Neural crest cell (in vitro differentiated cells): Measurements from ENCODE around the gene PHYHD1. TPM values are rescaled to one million over a fixed set of nuclear protein-coding genes. Genes with fewer than 3 reads are reported as not detected.

Experiments
- DNase-seq: peaks from one replicate; pipeline ENCODE4 v3.0.0; 2021; ENCODE audit warnings: low read depth, mixed read lengths, low spot score
- H3K27ac Mint-ChIP-seq: one replicate; pipeline ENCODE4 v1.8.0; 2021; ENCODE audit warnings: mild to moderate bottlenecking, mixed read lengths; ENCODE audit not compliant: unreplicated experiment
- H3K27me3 Mint-ChIP-seq: 2 replicates; pipeline ENCODE4 v1.8.0; 2021; ENCODE audit warnings: low read depth, mild to moderate bottlenecking, mixed read lengths
- H3K36me3 Mint-ChIP-seq: 2 replicates; pipeline ENCODE4 v1.8.0; 2021; ENCODE audit warnings: low read depth, mild to moderate bottlenecking, mixed read lengths
- H3K4me1 Mint-ChIP-seq: 2 replicates; pipeline ENCODE4 v1.8.0; 2021; ENCODE audit warnings: mixed read lengths
- H3K4me3 Mint-ChIP-seq: one replicate; pipeline ENCODE4 v1.8.0; 2021; ENCODE audit warnings: mild to moderate bottlenecking, mixed read lengths
- H3K9me3 Mint-ChIP-seq: 2 replicates; pipeline ENCODE4 v1.8.0; 2021; ENCODE audit warnings: mixed read lengths
- total RNA-seq: library from RNA; stranded (reverse); gene quantifications from 2 replicates; pipeline ENCODE4 v1.2.1, GENCODE V29; 2021
- TF ChIP-seq, protein P1 (sequence below): fragments of 200-600 bp; sonication (generic); conservative IDR thresholded peaks from 2 replicates; pipeline ENCODE4 v1.5.0; 2021; ENCODE audit warnings: antibody characterized with exemption, mild to moderate bottlenecking

PHYHD1 gene
- total RNA-seq, 1 donor from 2014 or later = 5.0 TPM

DNA sequence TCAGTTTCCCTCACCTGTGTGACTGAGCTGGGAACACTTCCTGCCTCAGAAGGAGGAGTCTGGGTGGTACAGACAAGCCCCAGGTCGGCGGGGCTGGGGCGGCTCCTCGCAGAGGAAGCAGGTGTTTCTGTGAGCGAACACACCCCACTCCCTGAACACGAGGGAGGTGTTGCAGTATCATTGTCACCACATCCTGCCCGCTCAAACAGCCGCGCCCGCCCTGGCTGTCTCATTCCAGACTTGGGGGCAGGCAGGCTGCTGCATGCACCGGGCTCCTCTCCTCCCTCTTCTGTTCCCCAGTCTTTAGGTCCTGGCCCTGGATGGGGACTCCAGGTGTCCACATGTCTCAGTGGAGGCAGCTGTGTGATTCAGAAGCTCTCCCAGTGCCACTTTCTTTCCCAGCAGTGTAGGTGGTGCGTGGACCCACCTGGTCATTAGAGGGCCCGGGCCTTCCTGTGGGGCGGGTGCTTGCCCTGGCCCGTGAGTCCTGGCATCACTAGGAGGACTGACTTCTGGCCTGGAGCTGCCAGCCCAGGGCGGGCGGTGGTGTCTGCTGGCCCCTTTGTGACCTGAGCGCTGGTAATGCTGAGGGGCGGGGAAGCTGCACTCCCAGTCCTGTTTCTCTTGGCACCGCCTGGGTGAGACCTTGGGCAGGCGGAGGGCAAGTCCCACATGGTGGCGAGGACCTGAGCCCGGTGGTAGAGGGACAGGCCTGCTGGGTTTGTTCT is 18.3 kb upstream of the PHYHD1 start:
- peaks cover 3% of the 10 kb centered on the region for H3K36me3 Mint-ChIP-seq
- no peaks in the 10 kb centered on the region for H3K9me3 Mint-ChIP-seq
- TF ChIP-seq, protein P1, sequence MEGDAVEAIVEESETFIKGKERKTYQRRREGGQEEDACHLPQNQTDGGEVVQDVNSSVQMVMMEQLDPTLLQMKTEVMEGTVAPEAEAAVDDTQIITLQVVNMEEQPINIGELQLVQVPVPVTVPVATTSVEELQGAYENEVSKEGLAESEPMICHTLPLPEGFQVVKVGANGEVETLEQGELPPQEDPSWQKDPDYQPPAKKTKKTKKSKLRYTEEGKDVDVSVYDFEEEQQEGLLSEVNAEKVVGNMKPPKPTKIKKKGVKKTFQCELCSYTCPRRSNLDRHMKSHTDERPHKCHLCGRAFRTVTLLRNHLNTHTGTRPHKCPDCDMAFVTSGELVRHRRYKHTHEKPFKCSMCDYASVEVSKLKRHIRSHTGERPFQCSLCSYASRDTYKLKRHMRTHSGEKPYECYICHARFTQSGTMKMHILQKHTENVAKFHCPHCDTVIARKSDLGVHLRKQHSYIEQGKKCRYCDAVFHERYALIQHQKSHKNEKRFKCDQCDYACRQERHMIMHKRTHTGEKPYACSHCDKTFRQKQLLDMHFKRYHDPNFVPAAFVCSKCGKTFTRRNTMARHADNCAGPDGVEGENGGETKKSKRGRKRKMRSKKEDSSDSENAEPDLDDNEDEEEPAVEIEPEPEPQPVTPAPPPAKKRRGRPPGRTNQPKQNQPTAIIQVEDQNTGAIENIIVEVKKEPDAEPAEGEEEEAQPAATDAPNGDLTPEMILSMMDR = no peak
- no peak overlapping the region for H3K4me3 Mint-ChIP-seq
- no peak for DNase-seq
- H3K27me3 Mint-ChIP-seq = no peaks in the 10 kb centered on the region
- H3K27ac Mint-ChIP-seq = no peak overlapping the region
- H3K4me1 Mint-ChIP-seq = no peaks in the 10 kb centered on the region

DNA sequence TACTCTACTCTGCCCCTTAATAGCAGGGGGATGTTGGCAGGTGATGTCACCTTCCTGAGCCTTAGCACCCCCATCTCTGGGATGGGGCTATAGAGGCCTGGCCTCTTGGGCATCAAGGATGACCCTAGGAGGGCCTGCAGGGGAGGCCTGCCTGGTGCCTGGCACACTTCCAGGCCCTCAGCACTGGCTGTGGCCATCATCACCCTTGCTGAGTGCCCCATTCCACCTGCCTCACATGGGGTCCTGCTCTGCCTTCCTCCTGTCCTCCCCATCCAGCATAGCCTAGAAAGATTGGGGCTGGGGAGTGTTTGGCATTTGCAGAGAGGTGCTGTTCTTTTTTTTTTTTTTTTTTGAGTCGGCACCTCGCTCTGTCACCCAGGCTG is 17.7 kb upstream of the PHYHD1 start:
- no peak for DNase-seq
- Mint-ChIP-seq H3K9me3 (no peaks in the 10 kb centered on the region), H3K36me3 (peaks cover 8% of the 10 kb centered on the region), H3K27ac (no peak overlapping the region), H3K4me3 (no peak overlapping the region), H3K4me1 (no peaks in the 10 kb centered on the region), H3K27me3 (no peaks in the 10 kb centered on the region)
- TF ChIP-seq, protein P1 = no peak

DNA sequence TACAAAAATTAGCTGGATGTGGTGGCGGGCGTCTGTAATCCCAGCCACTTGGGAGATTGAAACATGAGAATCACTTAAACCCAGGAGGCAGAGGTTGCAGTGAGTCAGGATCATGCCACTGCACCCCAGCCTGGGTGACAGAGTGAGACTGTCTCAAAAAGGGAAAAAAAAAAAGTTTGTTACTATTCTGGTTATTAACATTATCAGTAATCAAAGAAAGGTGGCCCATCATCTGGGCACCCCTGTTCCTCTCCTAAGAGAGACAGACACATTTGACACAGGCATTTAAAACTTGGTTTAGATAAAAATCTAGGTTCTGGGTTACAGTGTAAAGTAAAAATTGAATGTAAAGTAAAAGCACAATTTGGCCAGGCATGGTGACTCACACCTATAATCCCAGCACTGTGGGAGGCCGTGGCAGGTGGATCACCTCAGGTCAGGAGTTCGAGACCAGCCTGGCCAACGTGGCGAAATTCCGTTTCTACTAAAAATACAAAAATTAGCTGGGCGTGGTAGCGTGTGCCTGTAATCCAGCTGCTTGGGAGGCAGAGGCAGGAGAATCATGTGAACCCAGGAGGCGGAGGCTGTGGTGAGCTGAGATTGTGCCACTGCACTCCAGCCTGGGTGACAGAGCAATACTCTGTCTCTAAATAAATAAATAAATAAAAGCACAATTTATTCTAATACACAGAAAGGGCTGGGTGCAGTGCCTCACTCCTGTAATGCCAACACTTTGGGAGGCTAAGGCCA is 16.7 kb upstream of the PHYHD1 start:
- Mint-ChIP-seq H3K27me3 (no peaks in the 10 kb centered on the region), H3K27ac (no peak overlapping the region), H3K9me3 (no peaks in the 10 kb centered on the region), H3K36me3 (peaks cover 15% of the 10 kb centered on the region), H3K4me3 (no peak overlapping the region), H3K4me1 (no peaks in the 10 kb centered on the region)
- TF ChIP-seq, protein P1 = no peak
- no peak for DNase-seq

DNA sequence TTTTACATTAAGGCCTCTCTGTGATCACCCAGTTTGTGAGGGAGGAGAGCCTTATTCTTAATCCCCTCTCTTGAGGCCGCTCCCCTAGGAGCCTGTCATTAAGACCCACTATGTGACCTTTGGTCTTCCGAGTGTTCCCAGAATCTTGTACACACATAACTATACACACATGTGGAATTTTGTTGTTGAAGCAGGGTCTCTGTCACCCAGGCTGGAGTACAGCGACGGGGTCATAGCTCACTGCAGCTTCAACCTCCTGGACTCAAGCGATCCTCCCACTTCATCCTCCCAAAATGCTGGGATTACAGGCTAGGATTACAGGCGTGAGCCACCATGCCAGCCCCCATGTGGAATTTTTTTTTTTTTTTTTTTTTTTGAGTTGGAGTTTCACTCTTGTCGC is 14.8 kb upstream of the PHYHD1 start:
- TF ChIP-seq, protein P1 = no peak
- H3K27ac Mint-ChIP-seq = no peak overlapping the region
- H3K9me3 Mint-ChIP-seq = no peaks in the 10 kb centered on the region
- H3K4me1 Mint-ChIP-seq = no peaks in the 10 kb centered on the region
- no peak for DNase-seq
- peaks cover 19% of the 10 kb centered on the region for H3K36me3 Mint-ChIP-seq
- no peak overlapping the region for H3K4me3 Mint-ChIP-seq
- no peaks in the 10 kb centered on the region for H3K27me3 Mint-ChIP-seq

DNA sequence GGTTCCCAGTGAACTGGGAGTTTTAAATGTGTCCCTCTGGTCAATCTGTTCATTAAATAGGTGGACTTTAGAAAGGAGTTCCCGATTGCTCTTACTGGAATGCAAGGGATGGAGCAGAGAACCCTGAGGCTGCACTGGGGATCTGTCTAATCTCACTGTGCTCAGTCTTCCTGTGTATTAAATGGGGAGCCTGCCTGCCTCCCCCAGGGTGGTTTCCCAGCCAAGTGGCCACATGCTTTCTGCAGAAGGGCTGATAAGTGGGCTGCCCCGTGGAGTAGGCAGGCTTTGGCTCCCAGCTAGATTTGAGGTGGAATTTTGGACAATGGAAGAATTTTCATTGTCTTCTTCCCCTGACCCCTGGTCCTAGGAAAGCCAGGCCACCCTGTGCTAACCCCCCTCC is 14.0 kb upstream of the PHYHD1 start:
- TF ChIP-seq, protein P1 = no peak
- Mint-ChIP-seq H3K27me3 (no peaks in the 10 kb centered on the region), H3K9me3 (no peaks in the 10 kb centered on the region), H3K4me1 (peaks cover 4% of the 10 kb centered on the region), H3K36me3 (peaks cover 19% of the 10 kb centered on the region), H3K27ac (no peak overlapping the region), H3K4me3 (no peak overlapping the region)
- no peak for DNase-seq
